Fibroblast of gingiva (primary cell): ENCODE measurements around the gene CLN6.

ENCODE experiments used
- DNase-seq: peaks from one replicate; pipeline ENCODE4 v3.0.0-alpha.2; 2011; ENCODE audit warnings: low read depth

Gene CLN6

DNA sequence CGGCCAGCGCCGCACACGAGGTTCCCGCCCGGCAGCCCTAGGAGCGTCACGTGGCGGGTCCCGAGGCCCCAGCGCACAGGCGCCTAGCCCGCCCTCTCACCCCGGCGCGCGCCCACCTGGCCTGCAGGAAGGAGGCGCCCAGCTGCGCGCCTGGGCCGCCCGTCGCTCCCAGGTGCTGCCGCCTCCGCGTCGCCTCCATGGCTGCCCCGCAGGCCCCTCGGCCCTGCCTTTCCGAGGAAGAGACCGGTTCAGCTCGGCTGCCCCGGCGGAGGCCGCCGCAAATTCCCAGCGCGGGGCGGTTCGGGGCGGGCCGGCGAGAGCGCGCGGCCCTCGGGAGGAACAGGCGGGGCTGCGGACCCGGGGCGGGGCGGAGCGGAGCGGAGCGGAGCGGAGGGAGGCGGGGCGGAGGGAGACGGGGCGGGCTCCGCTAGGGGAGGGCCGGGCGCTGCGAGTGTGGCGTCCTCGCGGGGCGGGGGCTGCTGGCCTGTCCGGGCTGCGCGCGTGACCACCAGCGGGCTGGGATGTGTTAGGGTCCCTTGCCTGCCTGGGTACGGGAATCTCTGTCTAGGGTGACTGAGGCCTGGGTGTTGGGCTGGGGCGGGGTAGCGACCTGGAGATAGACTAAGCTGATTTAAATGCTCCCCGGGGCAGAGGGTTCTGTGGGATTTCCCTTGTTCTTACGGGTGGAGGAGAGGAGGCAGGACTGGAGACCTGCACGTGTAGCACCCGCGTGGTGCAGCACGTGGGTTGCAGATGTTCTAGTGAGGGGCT, at the start of gene CLN6:
Gene CLN6, minus strand, starts transcription at position 343 of the 771 bp plus-strand sequence. Its CDS starts 144 bp downstream, at position 199.
- DNase-seq, result peak; percentile 78

DNA sequence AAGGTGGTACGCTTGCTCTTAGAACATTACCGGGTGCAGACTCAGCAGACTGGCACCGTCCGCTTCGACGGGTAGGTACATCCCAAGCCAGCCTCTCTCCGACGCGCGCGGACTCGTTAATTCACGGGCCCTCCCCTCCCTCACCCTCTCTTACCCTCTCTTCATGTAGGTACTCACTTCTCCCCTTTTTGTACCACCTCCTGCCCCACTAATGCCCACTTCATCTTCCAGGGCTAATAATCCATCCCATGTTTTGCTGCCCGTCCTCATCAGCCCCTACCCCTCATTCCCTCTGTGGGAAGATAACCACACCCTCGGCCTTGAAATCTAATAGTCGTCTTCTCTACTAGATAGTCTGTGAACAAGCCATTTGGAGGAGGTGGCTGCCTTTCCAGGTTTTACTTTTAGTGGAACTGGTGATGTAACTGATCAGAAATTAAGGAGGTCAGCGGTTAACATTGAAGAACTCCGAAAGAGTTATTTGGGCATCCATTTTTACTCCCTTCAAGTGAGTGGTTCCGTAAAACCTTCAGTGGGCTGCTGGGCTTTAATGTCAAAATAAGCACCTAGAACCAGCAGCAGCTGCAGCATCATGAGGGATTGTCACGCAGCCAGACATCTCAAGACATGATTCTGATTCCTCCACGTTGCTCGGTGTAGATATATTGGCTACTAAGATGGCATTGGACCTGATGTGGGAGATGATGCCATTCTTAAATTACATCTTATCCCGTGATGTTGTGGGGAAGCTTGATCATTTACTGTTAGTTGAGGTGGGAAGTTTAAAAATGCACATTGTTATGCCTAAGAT, 49.3 kb upstream of the CLN6 start:
- no peak for DNase-seq

DNA sequence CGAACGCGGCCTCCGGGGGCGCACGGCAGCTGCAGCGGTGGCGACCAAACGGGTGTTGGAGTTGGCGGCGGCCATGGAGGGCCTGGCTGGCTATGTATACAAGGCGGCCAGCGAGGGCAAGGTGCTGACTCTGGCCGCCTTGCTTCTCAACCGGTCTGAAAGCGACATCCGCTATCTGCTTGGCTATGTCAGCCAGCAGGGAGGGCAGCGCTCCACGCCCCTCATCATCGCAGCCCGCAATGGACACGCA, 48.7 kb upstream of the CLN6 start:
- no peak for DNase-seq

DNA sequence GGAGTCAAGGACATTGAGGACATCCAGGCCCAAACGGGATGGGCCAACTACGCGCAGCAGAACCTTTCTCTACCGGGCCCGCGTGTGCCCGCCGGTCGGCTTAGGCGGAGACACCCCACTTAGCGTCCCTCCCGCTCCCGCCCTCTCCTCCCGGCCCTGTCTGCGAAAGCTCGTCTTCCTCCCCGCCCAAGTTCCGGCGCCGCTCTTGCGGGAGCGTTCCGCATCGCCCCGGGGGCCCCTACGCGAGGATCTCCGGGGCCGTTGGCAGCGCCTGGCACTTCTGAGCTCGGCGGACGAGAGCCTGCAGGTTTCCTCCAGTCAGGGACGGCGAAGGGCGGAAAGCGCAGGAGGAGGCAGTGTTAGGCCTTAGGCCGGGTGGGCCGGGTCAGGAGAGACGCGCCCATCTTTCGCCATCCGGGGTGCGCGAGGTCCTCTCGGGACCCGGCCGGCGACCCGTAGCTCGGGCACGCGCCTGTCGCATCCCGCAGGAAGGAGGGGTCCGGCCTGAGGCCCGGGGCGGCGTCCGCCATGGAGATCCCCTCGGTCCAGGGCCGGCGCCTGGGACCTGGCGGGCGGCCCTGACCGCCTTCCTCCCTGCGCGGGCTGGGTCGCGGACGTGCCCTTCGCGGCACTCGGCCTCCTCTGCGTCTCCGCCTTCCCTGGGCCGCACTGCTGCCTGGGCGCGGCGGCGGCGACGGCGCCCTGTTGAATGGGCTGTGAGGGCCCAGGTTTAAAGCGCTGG, 48.2 kb upstream of the CLN6 start, which contains the start of gene FEM1B:
Gene FEM1B, plus strand, starts transcription at position 143 of the 742 bp plus-strand sequence. CDS start 673 bp downstream, outside the sequence.
- DNase-seq, result peak; percentile 95

DNA sequence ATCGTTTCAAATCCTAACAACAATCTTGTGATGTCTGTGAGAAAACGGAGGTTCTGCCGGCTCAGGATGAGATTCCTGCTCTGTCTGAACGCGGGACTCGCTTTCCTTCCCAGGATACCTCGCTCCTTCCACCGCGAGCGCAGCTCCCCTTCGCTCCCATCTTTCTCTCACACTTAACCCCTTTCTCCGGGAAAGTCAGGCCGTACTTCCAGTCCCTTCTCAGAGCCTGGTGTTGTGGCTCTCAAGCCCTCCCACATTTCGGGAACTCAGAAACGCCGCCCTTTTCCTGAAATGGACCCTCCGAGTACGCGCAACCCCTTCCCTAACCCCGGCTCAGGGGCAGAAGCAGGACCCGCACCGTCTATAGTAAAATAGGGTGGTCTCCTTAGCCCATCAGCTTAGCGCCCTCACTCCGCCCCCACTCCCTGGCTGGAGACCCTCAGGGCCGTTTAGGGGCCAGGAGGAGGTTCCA, 47.6 kb upstream of the CLN6 start:
- no peak for DNase-seq

DNA sequence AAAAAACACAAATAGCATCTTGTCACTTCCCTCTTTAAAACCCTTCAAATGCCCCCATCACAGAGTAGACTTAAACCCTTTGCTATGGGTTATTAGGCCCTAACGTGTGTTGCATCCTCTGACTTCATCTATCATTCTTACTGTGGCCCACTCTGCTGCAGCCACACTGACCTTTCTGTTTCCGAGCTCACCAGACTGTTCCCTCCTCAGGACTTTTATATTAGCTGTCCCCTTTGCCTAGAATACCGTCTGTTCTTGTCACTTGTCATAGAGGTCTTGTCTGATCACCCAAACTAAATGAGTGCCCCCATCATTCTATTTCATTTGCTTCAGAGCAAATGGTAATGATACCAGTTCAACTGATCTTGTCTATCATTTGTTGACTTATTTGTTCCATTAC, 47.1 kb upstream of the CLN6 start:
- no peak for DNase-seq

DNA sequence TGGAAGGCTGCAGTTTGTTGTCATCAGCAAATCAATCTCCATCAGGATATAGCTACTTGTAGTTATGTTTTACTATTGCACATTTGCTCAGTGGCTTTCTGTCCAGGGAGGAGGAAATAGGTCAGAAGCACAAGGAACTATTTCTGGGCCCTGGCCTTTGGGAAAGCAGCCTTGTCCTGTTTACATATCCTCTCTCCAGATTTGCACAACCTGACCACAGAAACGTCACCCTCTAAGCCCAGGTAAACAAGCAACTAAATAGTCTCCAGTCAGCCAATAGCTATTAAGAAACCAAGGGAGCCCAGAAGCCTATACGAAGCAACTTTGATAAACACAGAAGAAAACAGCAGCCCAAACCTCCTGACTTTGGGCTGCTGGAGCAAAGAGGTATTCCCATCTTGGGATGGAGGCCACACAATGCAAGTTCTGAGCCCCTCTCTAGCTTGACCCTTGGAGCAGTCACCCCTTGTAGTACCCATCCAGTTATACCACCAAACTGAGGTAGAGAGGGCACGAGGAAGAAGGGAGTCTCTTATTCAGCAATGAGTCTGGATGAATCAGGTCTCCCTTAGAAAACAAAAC, 45.7 kb upstream of the CLN6 start:
- peak; percentile 63 for DNase-seq

DNA sequence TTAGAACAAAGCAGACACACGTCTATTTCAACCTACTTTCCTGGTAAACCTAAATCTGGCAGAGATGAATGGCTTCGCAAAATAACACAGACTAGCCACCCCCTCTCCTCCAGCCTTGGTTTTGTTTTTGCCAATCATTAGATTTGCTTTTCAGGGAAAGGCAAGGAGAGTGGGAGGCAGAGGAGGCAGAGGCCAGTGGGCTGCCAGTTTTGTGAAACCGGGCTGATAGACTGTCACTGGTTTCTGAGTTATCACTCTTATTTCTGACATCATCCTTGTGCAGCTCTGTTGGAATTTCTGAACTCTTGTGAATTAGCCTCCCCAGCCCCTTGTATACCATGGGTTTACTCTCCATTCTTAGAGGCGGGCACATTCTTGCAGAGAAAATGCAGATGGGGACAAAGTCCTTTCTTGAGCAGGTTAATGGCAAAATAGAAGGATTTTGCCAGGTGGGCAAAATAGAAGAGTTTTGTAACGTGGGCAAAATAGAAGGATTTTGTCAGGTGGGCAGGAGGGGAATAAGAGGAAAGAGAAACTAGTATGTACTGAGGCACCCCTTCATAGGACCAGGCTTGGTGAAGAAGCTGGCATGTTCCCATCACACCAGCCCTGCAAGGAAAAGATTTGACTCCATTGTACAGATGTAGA, 44.8 kb upstream of the CLN6 start:
- no peak for DNase-seq

DNA sequence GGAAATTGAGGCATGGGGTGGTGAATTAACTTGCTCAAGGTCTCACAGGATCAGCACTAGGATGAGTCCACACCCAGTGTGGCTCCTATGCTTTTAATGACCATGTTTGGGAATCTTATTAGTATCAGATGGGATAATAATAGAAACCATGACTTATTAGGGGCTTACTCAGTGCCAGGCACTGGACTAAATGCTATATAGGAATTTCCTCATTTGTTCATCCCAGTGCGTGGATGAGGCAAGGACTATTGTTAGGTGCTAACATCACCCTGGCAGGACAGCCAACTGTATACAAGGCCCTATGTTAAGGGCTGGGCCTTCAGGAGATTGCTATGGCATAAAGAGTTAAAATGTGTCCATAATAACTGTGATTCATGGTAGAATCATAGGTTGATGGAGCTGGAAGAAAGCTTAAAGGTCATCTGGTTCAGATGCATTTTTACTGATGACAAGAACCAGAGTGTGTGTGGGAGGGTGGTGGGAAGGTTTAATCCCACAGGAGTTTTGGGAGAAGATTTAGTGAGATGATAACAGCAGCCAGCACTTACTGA, 43.3 kb upstream of the CLN6 start:
- peak; percentile 64 for DNase-seq

DNA sequence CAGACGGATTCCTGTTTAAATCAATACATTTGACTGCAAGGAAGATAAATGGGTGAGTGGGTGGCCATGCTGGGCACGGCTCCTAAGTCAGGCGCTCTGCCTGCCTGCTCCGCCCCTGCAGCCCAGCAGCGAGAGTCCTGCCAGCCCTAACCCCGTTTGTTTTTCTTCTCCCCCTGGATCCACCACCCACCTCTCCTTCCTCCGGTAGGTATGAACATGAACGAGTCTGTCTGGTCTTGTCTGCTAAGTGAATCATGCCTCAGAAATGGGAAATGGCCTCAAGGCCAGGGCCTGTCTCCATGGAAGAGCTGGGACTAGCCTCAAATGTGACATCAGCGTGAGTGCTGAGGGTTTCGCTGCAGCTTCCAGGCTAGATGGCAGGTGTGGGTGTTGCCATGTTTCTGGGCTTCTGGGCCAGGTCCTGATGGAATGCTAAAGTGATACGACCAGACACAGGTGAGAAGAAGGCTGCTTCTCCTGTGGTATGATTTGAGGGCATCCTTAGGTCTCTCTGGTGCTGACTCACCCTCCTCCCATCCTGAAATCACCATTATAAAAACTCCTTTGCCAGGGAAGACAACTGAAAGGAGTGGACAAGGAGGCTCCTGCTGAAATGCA, 42.4 kb upstream of the CLN6 start:
- DNase-seq, result peak; percentile 38

DNA sequence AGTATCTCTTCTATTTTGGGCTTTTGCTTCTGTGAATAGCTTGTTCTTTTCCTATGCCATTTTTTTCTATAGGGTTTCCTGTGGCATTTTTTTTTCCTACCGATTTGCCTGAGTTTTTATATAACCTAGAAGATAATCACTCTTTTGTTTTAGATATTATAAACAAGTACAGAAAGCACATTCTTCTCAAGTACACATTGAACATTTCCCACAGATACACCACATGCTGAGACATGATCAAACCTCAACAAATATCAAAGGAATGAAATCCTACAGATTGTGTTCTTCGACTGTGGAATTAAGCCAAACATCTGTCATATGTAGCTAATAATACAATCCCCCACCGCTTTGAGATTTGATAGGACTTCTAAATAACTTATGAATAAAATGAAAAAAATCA, 38.9 kb upstream of the CLN6 start:
- no peak for DNase-seq

DNA sequence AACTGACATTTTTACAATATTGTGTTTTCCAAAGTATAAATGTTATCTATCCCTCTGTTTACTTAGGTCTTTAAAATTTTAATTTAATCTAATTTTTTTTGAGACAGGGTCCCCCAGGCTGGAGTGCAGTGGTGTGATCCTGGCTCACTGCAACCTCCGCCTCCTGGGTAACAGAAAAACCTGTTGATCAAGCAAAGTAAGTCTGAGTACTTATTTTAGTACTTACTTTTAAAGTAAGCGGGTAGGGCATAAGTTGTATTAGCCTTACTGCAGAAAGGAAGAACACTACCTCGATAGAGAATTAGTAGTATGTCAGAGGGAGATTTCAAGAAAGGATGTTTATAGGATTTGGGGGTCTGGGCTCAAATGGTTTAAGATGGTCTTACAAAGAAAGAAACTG, 36.1 kb upstream of the CLN6 start:
- no peak for DNase-seq

DNA sequence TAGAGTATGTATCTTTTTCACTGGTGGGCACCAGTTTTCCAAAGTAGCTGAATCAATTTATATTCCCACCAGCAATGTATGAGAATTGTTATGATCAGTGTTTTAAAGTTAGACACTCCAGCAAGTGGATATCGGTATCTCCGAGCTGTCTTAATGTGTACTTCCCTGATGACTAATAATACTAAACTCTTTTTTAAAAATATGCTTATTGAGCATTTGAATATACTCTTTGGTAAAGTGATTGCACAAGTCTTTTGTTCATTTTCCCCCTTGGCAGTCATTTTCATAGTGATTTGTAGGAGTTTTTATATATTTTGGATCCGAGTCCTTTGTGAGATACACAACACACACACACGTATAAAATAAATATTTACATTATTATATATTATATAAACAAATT, 35.6 kb upstream of the CLN6 start:
- no peak for DNase-seq

DNA sequence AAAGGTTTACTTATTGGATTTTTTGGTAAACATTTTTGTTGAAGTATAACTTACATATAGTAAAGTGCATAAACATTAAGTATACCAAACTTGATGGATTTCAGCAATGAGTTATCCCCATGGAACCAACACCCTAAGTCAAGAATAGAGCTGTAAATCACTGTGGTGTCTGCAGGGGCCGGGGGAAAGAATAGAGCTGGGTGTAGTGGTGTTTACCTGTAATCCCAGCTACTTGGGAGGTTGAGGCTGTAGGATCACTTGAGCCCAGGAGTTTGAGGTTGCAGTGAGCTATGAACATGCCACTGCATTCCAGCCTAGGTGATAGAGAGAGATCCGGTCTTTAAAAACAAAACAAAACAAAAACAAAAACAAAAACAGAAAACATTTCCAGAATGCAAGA, 34.8 kb upstream of the CLN6 start:
- DNase-seq, result no peak

DNA sequence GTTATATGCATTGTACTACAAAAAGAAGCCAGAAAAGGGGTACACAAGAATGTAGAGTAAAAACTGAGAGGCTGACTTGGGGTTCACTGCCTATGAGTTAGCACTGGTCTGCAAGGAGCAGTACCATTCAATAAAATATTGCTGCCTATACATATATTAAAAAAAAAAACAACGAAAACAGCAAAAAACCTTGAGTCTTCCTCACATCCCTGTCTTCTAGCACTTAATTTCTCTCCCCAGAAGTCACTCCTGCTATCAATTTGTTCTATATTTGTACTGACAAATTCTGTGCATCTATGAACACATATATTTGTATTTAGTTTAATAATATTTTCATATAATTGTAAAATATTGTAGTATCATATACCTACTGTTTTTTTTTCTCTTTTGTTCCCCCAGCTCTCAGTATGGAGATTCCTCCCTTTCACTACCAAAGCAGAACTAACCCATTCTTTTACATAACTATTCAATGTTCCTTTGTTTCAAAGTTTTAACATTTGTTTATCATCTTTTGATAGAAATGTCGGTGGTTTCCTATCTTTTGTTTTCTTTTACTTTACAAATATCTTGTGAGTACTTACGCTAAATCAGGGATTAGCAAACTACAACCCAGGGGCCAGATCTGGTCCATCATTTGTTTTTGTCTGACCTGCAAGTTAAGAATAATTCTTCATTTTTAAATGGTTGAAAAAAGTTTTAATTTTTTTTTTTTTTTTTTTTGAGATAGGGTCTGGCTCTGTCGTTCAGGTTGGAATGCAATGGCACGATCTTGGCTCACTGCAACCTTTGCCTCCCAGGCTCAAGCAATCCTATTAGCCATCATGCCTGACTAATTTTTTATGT, 33.2 kb upstream of the CLN6 start:
- DNase-seq, result no peak

DNA sequence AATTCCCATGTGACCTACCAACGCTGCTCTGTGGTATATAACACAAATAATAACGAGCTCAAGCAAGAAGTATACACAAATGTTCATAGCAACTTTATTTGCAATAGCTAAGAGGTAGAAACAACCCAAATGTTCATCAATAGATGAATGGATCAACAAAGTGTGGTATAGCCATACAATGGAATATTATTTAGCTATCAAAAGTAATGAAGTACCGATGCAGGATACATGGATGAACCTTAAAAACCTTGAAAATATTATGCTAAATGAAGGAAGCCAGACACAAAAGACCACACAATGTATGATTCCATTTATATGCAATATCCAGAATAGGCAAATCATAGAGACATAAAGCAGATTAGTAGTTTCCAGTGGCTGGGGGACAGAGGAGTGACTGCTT, 32.5 kb upstream of the CLN6 start:
- no peak for DNase-seq

DNA sequence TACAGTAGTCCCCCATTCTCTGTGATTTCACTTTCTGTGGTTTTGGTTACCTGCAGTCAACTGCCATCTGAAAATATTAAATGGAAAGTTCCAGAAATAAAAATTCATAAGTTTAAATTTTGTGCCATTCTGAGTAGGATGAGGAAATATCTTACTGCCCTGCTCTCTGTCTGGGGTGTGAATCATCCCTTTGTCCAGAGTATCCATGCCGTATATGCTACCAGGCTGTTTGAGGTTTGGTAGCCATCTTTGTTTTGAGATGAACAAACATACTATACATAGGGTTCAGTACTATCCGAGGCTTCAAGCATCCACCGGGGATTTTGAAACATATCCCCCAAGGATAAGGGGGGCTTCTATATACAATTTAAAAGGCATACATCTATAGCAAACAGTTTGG, 31.7 kb upstream of the CLN6 start:
- DNase-seq, result no peak

DNA sequence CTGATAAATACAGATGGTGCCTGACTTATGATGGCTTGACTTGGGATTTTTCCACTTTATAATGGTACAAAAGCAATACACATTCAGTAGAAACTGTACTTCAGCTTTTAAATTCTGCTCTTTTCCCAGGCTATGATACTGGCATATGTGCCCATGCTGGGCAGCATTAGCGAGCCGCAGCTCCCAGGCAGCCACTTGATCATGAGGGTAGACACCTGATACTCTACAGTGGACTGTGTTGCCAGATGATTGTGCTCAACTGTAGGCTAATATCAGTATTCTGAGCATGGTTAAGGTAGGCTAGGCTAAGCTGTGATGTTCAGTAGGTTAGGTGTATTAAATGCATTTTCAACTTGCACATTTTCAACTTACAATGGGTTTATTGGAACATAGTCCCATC, 30.4 kb upstream of the CLN6 start:
- DNase-seq, result no peak

DNA sequence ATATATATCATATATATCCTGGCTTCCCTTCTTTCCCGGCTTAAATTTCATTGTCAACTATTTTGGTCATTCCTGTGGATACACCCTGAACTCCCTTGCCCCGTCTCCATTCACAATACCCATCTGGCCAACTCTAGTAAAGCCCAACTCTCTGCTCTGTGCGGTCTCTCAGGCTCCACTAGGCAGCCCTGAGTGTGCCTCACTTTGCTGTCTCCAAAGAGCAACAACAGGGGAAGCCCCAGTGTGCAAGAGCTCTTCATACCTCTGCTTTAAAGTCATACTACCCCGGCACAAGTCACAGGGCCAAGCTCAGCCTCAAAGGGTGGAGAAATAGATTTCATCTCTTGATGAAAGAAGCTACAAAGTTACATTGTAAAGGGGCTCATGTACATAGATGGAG, 29.2 kb upstream of the CLN6 start:
- no peak for DNase-seq
